GM19397 (cell line): ENCODE measurements around the gene DENND1A.
"Not testable (repeated sequence)": the region's sequence is repeated elsewhere in the genome, so short reads cannot be mapped to it uniquely, and the experiment has no call there.

Experiments
- ATAC-seq: cut with Tn5 transposase; IDR thresholded peaks from one replicate; pipeline ENCODE4 v1.9.1; 2021; ENCODE audit warnings: mild to moderate bottlenecking, moderate library complexity; ENCODE audit not compliant: unreplicated experiment

Gene DENND1A

GRCh38 chr9:123923377-123923776, 6.5 kb downstream of the DENND1A start:
- no peak for ATAC-seq

- no peak for ATAC-seq
These were observed 7.0 kb downstream of the DENND1A start for GRCh38 chr9:123922911-123923310.

- ATAC-seq: no peak
These were observed 7.5 kb downstream of the DENND1A start for GRCh38 chr9:123922431-123922830.

- no peak for ATAC-seq
These were observed 15.3 kb downstream of the DENND1A start for GRCh38 chr9:123914517-123915196.

GRCh38 chr9:123912167-123912897, 17.6 kb downstream of the DENND1A start:
- ATAC-seq: no peak

- ATAC-seq: no peak
These were observed 18.9 kb downstream of the DENND1A start for GRCh38 chr9:123911024-123911423.

- not testable (repeated sequence) for ATAC-seq
These were observed 20.7 kb downstream of the DENND1A start for GRCh38 chr9:123909192-123909591.

GRCh38 chr9:123903550-123903949, 26.4 kb downstream of the DENND1A start:
- ATAC-seq: not testable (repeated sequence)

- ATAC-seq: no peak
These were observed 35.1 kb downstream of the DENND1A start for GRCh38 chr9:123894822-123895221.

- no peak for ATAC-seq
These were observed 36.0 kb downstream of the DENND1A start for GRCh38 chr9:123893831-123894460.

- ATAC-seq: no peak
These were observed 36.8 kb downstream of the DENND1A start for GRCh38 chr9:123893115-123893514.

GRCh38 chr9:123887837-123888236, 42.1 kb downstream of the DENND1A start:
- no peak for ATAC-seq

- ATAC-seq: not testable (repeated sequence)
These were observed 44.1 kb downstream of the DENND1A start for GRCh38 chr9:123885834-123886233.

- ATAC-seq: no peak
These were observed 46.3 kb downstream of the DENND1A start for GRCh38 chr9:123883634-123884033.

GRCh38 chr9:123881604-123882003, 48.3 kb downstream of the DENND1A start:
- no peak for ATAC-seq

- no peak for ATAC-seq
These were observed 49.5 kb downstream of the DENND1A start for GRCh38 chr9:123880420-123880819.

- no peak for ATAC-seq
These were observed 53.2 kb downstream of the DENND1A start for GRCh38 chr9:123876750-123877149.

- no peak for ATAC-seq
These were observed 57.2 kb downstream of the DENND1A start for GRCh38 chr9:123872710-123873109.

GRCh38 chr9:123871781-123872180, 58.1 kb downstream of the DENND1A start:
- no peak for ATAC-seq

- no peak for ATAC-seq
These were observed 61.9 kb downstream of the DENND1A start for GRCh38 chr9:123868002-123868401.

GRCh38 chr9:123867034-123867433, 62.9 kb downstream of the DENND1A start:
- ATAC-seq: no peak

GRCh38 chr9:123866497-123866896, 63.4 kb downstream of the DENND1A start:
- no peak for ATAC-seq
